ENCODE data around the gene RETREG3.
"Not testable (repeated sequence)": the region's sequence is repeated elsewhere in the genome, so short reads cannot be mapped to it uniquely, and the experiment has no call there.

Gene RETREG3

GRCh38 chr17:42553161-42553818, 55.9 kb downstream of the RETREG3 start:
- no peak for DNase-seq (ENCODE audit: low read depth in 2 of 2)

GRCh38 chr17:42552736-42553135, 56.4 kb downstream of the RETREG3 start, which contains the start of gene HSD17B1:
Gene HSD17B1, plus strand, starts transcription at chr17:42552923. Its CDS starts 11 bp downstream, at chr17:42552934.
- not testable (repeated sequence) for DNase-seq (ENCODE audit: low read depth in 2 of 2)

- no peak for DNase-seq (ENCODE audit: low read depth in 2 of 2)
These were observed 60.0 kb downstream of the RETREG3 start for GRCh38 chr17:42548993-42549755.

GRCh38 chr17:42548070-42548837, 60.9 kb downstream of the RETREG3 start:
- DNase-seq (ENCODE audit: low read depth in 2 of 2) = peak; percentile 48 to 81

DNA sequence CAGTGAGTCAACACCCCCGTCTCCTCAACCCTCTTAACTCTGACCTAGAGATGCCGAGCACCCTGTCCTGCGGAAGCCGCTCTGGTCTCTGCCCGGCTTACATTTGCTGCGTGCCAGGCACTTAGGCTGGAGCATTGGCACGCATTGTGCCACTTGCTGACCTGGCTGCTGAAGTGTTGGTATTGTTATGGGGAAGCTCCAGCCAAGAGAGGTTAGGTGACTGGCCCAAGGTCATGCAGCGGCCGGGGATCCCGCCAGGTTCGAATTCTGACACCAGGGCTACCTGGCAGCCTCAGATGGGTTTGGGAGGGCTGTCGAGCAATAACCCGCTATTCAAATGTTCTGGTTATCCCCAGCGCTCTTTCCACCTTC, 61.5 kb downstream of the RETREG3 start:
- DNase-seq (ENCODE audit: low read depth in 2 of 2) = no peak

GRCh38 chr17:42547001-42547461, 62.1 kb downstream of the RETREG3 start:
- no peak for DNase-seq (ENCODE audit: low read depth in 2 of 2)

- DNase-seq (ENCODE audit: low read depth in 2 of 2) = not testable (repeated sequence)
These were observed 63.2 kb downstream of the RETREG3 start for GRCh38 chr17:42545755-42546505.

DNA sequence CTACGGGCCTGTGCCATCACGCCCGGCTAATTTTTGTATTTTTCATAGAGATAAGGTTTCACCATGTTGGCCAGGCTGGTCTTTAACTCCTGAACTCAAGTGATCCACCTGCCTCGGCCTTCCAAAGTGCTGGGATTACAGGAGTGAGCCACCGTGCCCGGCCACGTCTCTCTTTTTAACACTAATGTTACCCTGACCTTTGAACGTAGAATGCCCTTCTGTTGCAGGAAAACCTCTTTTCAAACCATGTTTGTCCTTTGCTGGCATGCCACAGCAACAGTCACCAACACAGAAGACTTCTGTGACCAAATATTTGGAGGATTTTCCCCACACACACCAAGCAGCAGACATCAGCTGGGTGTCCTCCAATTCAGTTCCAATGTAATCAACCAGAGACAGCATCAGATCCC, 64.3 kb downstream of the RETREG3 start:
- no peak for DNase-seq (ENCODE audit: low read depth in 2 of 2)

GRCh38 chr17:42543190-42544079, 65.7 kb downstream of the RETREG3 start:
- DNase-seq (ENCODE audit: low read depth in 2 of 2) = no peak

GRCh38 chr17:42541041-42541833, 67.9 kb downstream of the RETREG3 start:
- no peak for DNase-seq (ENCODE audit: low read depth in 2 of 2)

- DNase-seq (ENCODE audit: low read depth in 2 of 2) = not testable (repeated sequence)
These were observed 68.6 kb downstream of the RETREG3 start for GRCh38 chr17:42540558-42540957.

GRCh38 chr17:42538482-42538881, 70.7 kb downstream of the RETREG3 start:
- DNase-seq (ENCODE audit: low read depth in 2 of 2) = no peak

GRCh38 chr17:42537826-42538451, 71.2 kb downstream of the RETREG3 start:
- DNase-seq (ENCODE audit: low read depth in 2 of 2) = no peak

GRCh38 chr17:42537156-42537805, 71.9 kb downstream of the RETREG3 start:
- no peak for DNase-seq (ENCODE audit: low read depth in 2 of 2)

DNA sequence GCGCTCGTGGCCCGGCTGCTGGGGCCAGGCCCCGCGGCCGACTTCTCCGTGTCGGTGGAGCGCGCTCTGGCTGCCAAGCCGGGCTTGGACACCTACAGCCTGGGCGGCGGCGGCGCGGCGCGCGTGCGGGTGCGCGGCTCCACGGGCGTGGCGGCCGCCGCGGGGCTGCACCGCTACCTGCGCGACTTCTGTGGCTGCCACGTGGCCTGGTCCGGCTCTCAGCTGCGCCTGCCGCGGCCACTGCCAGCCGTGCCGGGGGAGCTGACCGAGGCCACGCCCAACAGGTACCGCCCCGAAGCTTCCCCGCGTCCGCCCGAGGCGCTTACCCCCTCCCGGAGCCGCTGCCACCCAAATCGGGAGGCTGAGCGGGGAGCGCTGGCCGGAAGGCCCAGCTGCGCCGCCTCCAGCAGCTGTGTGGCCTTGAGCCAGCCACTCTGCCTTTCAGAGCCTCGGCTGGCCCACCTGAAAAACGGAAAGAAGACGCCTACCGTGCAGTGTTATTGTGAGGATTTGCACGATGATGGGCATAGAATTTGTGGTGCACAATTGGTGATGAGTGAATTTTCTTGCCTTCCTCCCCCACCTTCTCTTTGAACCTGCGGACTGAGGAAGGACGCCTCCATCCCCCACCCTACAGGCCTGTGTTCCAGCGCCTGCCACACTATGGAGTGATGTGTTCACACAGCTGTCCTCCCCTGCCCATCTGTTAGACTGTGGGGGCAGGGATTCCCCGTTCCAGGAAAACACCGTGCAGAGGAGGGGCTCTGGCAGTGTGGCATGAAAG, 72.6 kb downstream of the RETREG3 start:
- peak; percentile 49 to 75 for DNase-seq (ENCODE audit: low read depth in 2 of 2)

- DNase-seq (ENCODE audit: low read depth in 2 of 2) = peak; percentile 72 to 86
These were observed 73.2 kb downstream of the RETREG3 start, which contains the start of gene NAGLU for GRCh38 chr17:42536048-42536371. Gene NAGLU, plus strand, starts transcription at chr17:42536241. Its CDS starts 32 bp downstream, at chr17:42536273.

GRCh38 chr17:42535155-42536047, 73.8 kb downstream of the RETREG3 start:
- DNase-seq (ENCODE audit: low read depth in 2 of 2) = no peak
